ENCODE data around the gene UPK1A.

The UPK1A gene

DNA sequence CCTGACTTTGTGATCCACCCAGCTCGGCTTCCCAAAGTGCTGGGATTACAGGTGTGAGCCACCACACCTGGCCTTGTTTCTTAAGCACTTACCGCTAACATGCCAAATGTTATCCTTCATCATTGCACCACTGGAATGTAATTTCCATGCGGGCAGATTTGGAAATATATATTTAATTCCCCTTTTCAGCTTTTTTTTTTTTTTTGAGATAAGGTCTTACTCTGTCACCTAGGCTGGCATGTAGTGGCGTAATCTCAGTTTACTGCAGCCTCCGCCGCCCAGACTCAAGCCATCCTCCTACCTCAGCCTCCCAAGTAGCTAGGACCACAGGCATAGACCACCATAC, 4.3 kb upstream of the UPK1A start:
- no peak for DNase-seq
- Mint-ChIP-seq H3K4me3 (no peak overlapping the region), H3K9me3 (no peaks in the 10 kb centered on the region), H3K27ac (no peak overlapping the region), H3K36me3 (ENCODE audit: low read depth) (peaks cover 63% of the 10 kb centered on the region), H3K27me3 (ENCODE audit: low read depth, poor library complexity) (peaks cover 3% of the 10 kb centered on the region), H3K4me1 (no peaks in the 10 kb centered on the region)
- TF ChIP-seq, protein P1, sequence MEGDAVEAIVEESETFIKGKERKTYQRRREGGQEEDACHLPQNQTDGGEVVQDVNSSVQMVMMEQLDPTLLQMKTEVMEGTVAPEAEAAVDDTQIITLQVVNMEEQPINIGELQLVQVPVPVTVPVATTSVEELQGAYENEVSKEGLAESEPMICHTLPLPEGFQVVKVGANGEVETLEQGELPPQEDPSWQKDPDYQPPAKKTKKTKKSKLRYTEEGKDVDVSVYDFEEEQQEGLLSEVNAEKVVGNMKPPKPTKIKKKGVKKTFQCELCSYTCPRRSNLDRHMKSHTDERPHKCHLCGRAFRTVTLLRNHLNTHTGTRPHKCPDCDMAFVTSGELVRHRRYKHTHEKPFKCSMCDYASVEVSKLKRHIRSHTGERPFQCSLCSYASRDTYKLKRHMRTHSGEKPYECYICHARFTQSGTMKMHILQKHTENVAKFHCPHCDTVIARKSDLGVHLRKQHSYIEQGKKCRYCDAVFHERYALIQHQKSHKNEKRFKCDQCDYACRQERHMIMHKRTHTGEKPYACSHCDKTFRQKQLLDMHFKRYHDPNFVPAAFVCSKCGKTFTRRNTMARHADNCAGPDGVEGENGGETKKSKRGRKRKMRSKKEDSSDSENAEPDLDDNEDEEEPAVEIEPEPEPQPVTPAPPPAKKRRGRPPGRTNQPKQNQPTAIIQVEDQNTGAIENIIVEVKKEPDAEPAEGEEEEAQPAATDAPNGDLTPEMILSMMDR (IDR thresholded peaks at IDR 0.05): no peak

DNA sequence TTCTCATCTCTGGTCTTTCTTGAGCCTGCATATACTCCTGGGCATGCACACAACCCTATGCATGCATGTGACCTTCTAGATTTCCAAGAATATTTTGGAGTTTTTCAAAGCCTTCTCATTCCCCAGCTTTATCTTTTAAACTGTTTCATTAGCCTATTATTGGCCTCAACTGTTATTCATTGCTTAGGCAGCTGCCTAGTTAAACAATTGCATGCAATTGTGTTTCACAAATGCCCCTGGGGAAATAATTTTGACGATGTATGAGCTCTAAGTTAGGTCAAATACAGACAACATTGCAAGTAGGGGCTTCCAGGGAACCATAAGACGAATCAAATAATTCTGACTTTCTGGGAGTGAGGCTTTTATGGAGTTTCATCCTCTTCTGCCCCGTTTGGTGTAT, 2.3 kb upstream of the UPK1A start:
- Mint-ChIP-seq H3K9me3 (no peaks in the 10 kb centered on the region), H3K36me3 (ENCODE audit: low read depth) (peaks cover 47% of the 10 kb centered on the region), H3K27ac (peak overlapping the region; percentile 48), H3K27me3 (ENCODE audit: low read depth, poor library complexity) (peaks cover 11% of the 10 kb centered on the region), H3K4me3 (no peak overlapping the region), H3K4me1 (no peaks in the 10 kb centered on the region)
- no peak for DNase-seq
- TF ChIP-seq, protein P1 (IDR thresholded peaks at IDR 0.05): no peak

DNA sequence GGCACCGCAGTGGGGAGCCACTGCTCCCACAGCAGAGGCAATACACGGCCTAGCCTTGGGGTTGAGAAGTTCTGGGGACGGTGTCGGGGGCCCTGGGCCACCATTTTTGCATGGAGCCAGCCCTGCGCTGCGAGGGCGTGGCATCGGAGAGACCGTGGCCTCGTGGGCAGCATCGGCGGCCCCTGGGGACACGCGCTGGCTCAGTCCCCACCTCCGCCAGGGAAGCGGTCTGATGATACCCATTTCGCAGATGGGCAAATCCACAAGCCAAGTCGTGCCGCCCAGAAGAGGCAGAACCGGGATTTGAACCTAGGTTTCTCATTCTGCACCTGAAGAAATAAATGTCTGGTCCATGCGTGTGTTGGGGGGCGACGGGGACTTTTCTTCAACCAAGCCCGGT, 1.2 kb upstream of the UPK1A start:
- TF ChIP-seq, protein P1 (IDR thresholded peaks at IDR 0.05): no peak
- H3K27me3 Mint-ChIP-seq (ENCODE audit: low read depth, poor library complexity): peaks cover 22% of the 10 kb centered on the region
- H3K27ac Mint-ChIP-seq: no peak overlapping the region
- no peaks in the 10 kb centered on the region for H3K4me1 Mint-ChIP-seq
- no peaks in the 10 kb centered on the region for H3K9me3 Mint-ChIP-seq
- no peak overlapping the region for H3K4me3 Mint-ChIP-seq
- DNase-seq: no peak
- peaks cover 39% of the 10 kb centered on the region for H3K36me3 Mint-ChIP-seq (ENCODE audit: low read depth)

GRCh38 chr19:35665604-35666003, 713 bp upstream of the UPK1A start:
- TF ChIP-seq, protein P1 (IDR thresholded peaks at IDR 0.05): no peak
- no peak for DNase-seq
- H3K27me3 Mint-ChIP-seq (ENCODE audit: low read depth, poor library complexity): peaks cover 26% of the 10 kb centered on the region
- H3K36me3 Mint-ChIP-seq (ENCODE audit: low read depth): peaks cover 36% of the 10 kb centered on the region
- H3K4me1 Mint-ChIP-seq: no peaks in the 10 kb centered on the region
- H3K4me3 Mint-ChIP-seq: no peak overlapping the region
- H3K9me3 Mint-ChIP-seq: no peaks in the 10 kb centered on the region
- no peak overlapping the region for H3K27ac Mint-ChIP-seq

DNA sequence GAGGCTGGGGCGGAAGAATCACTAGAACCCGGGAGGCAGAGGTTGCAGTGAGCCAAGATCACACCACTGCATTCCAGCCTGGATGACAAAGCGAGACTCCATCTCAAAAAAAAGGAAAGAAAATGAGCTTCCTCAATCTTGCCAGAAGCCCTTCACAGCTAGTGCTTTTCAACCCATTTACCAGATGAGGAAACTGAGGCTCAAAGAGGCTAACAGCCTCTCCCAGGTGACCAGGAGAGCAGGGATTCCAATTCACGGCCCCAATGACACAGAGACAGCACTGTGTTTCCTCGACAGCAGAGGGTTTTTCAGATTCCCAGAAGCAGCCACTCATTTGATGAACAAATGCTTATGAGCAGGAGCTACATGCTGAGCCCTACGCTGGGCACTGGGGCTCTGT, 3.2 kb downstream of the UPK1A start:
- no peak for DNase-seq
- peaks cover 62% of the 10 kb centered on the region for H3K27me3 Mint-ChIP-seq (ENCODE audit: low read depth, poor library complexity)
- no peak overlapping the region for H3K4me3 Mint-ChIP-seq
- peaks cover 5% of the 10 kb centered on the region for H3K36me3 Mint-ChIP-seq (ENCODE audit: low read depth)
- H3K9me3 Mint-ChIP-seq: no peaks in the 10 kb centered on the region
- no peak overlapping the region for H3K27ac Mint-ChIP-seq
- TF ChIP-seq, protein P1 (IDR thresholded peaks at IDR 0.05): no peak
- H3K4me1 Mint-ChIP-seq: no peaks in the 10 kb centered on the region

GRCh38 chr19:35669974-35670373, 3.7 kb downstream of the UPK1A start:
- no peaks in the 10 kb centered on the region for H3K4me1 Mint-ChIP-seq
- peaks cover 5% of the 10 kb centered on the region for H3K36me3 Mint-ChIP-seq (ENCODE audit: low read depth)

More at GRCh38 chr19:35669974-35670373, 3.7 kb downstream of the UPK1A start:
- TF ChIP-seq, protein P1 (IDR thresholded peaks at IDR 0.05): no peak
- Mint-ChIP-seq H3K27ac (no peak overlapping the region), H3K4me3 (no peak overlapping the region), H3K9me3 (no peaks in the 10 kb centered on the region), H3K27me3 (ENCODE audit: low read depth, poor library complexity) (peaks cover 66% of the 10 kb centered on the region)
- no peak for DNase-seq
